Measurements from ENCODE around the gene BTBD7. TPM values are rescaled to one million over a fixed set of nuclear protein-coding genes. Genes with fewer than 3 reads are reported as not detected.

The BTBD7 gene
- total and polyA plus RNA-seq, 9 donors = 10.9 to 42.2 (median 32.7) TPM

DNA sequence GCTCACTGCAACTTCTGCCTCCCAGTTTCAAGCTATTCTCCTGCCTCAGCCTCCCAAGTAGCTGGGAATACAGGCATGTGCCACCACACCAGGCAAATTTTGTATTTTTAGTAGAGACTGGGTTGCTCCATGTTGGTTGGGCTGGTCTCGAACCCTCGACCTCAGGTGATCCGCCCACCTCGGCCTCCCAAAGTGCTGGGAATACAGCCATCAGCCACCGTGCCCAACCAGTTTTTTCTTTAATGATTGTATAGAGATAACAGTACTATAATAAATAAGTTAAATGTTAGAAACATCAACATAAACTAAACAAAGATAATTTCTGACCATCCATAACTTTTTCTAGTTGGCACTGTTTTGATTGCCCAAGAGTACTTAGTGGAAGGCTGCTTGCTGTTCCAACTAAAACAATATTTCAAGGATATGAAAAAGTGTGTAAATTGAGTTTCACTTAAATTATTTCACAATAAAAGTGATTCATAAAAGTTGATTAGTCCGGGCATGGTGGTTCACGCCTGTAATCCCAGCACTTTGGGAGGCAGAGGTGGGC is 131.6 kb downstream of the BTBD7 start:
- Histone ChIP-seq H3K4me3 (no peak overlapping the region), H3K9me3 (no peaks in the 10 kb centered on the region), H3K27me3 (no peaks in the 10 kb centered on the region), H3K27ac (no peak overlapping the region), H3K4me1 (ENCODE audit: insufficient read depth) (peaks cover 4% of the 10 kb centered on the region), H3K36me3 (no peaks in the 10 kb centered on the region)
- intact Hi-C loops (cut with DNase I) = no loop called here
- TF ChIP-seq, protein P1, sequence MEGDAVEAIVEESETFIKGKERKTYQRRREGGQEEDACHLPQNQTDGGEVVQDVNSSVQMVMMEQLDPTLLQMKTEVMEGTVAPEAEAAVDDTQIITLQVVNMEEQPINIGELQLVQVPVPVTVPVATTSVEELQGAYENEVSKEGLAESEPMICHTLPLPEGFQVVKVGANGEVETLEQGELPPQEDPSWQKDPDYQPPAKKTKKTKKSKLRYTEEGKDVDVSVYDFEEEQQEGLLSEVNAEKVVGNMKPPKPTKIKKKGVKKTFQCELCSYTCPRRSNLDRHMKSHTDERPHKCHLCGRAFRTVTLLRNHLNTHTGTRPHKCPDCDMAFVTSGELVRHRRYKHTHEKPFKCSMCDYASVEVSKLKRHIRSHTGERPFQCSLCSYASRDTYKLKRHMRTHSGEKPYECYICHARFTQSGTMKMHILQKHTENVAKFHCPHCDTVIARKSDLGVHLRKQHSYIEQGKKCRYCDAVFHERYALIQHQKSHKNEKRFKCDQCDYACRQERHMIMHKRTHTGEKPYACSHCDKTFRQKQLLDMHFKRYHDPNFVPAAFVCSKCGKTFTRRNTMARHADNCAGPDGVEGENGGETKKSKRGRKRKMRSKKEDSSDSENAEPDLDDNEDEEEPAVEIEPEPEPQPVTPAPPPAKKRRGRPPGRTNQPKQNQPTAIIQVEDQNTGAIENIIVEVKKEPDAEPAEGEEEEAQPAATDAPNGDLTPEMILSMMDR (IDR thresholded peaks at IDR 0.05) = no peak
- no peak for TF ChIP-seq POLR2A (IDR thresholded peaks at IDR 0.05)
- TF ChIP-seq EP300 (IDR thresholded peaks at IDR 0.05) = no peak
- 67 to 87% (median 85%) methylated on average over 7 of the region's 7 CpGs for WGBS, 3 donors
- DNase-seq = no peak

DNA sequence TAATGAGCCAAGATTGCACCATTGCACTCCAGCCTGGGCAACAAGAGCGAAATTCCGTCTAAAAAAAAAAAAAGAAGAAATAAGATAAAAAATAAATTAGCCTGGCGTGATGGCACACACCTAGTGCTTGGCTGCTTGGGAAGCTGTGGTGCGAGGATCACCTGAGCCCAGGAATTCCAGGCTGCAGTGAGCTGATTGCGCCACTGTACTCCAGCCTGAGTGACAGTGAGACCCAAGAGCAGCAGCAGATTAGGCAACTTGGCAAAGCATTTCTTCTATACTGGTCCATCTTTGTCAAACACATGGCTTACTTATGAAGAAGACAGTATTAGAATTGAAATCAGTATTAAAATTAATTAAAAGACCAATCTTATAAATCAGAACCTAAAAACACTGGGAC is 132.3 kb downstream of the BTBD7 start:
- Histone ChIP-seq H3K9me3 (no peaks in the 10 kb centered on the region), H3K4me1 (ENCODE audit: insufficient read depth) (no peaks in the 10 kb centered on the region), H3K27me3 (no peaks in the 10 kb centered on the region), H3K27ac (no peak overlapping the region), H3K36me3 (no peaks in the 10 kb centered on the region), H3K4me3 (no peak overlapping the region)
- TF ChIP-seq, protein P1 (IDR thresholded peaks at IDR 0.05) = no peak
- no peak for TF ChIP-seq POLR2A (IDR thresholded peaks at IDR 0.05)
- TF ChIP-seq EP300 (IDR thresholded peaks at IDR 0.05) = no peak
- 96 to 98% (median 97%) methylated on average over 5 of the region's 5 CpGs for WGBS, 3 donors
- intact Hi-C loops (cut with DNase I) = no loop called here
- DNase-seq = no peak

DNA sequence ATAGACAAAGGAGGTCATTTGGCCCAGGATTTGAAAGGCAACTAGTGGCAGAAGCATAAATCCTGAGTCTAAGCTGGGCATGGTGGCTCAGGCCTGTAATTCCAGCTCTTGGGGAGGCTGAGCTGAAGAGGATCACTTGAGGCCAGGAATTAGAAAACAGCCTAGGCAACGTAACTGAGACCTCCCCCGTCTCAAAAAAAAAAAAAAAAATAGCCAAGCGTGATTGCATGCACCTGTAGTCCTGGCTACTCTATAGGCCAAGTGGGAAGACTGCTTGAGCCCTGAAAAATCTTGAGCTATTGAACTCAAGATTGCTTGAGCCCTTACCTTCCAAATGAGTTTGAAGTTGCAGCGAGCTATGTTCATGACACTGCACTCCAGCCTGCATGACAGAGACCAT is 133.8 kb downstream of the BTBD7 start:
- H3K27ac ChIP-seq = no peak overlapping the region
- no peaks in the 10 kb centered on the region for H3K9me3 ChIP-seq
- no peaks in the 10 kb centered on the region for H3K36me3 ChIP-seq
- no peak overlapping the region for H3K4me3 ChIP-seq
- intact Hi-C loops (cut with DNase I) = no loop called here
- no peaks in the 10 kb centered on the region for H3K27me3 ChIP-seq
- no peaks in the 10 kb centered on the region for H3K4me1 ChIP-seq (ENCODE audit: insufficient read depth)
- TF ChIP-seq EP300 (IDR thresholded peaks at IDR 0.05) (no peak), POLR2A (IDR thresholded peaks at IDR 0.05) (no peak)
- TF ChIP-seq, protein P1 (IDR thresholded peaks at IDR 0.05) = no peak
- no peak for DNase-seq
- WGBS, 3 donors = 76 to 93% (median 88%) methylated on average over 4 of the region's 4 CpGs

DNA sequence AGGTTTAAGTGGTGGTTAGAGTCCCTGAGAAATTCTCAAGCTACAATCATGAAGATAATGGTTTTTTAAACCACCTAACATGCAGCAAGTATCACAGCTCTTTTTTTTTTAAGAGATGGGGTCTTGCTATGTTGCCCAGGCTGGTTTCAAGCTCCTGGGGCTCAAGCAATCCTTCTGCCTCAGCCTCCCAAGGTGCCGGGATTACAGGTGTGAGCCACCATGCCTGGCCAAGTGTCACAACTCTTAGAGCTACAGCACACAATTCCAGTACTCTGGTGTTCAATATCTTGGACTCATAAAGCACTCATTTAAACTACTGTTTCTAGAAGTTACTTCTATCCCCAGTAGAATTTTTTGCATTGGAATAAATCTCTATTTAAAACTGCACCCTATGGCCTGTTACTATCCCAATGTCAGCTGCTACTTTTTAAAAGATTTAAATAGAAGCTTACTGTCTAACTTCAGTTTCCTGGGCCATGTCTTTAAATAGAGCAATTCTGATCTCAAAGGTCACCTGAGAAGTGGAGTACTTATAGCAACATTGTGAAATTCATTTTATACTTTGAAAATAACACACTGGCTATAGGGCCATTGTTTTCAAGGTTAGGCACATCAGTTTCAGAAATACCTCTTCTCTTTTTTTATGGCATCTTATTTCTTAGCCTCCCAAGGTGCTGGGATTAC is 137.4 kb downstream of the BTBD7 start:
- H3K36me3 ChIP-seq = no peaks in the 10 kb centered on the region
- no peak for DNase-seq
- no peaks in the 10 kb centered on the region for H3K4me1 ChIP-seq (ENCODE audit: insufficient read depth)
- H3K27ac ChIP-seq = no peak overlapping the region
- H3K9me3 ChIP-seq = no peaks in the 10 kb centered on the region
- no peak overlapping the region for H3K4me3 ChIP-seq
- TF ChIP-seq POLR2A (IDR thresholded peaks at IDR 0.05) = no peak
- TF ChIP-seq, protein P1 (IDR thresholded peaks at IDR 0.05) = no peak
- TF ChIP-seq EP300 (IDR thresholded peaks at IDR 0.05) = no peak
- intact Hi-C loops (cut with DNase I) = no loop called here
- 83 to 97% (median 96%) methylated on average over 1 of the region's 1 CpG for WGBS, 3 donors
- no peaks in the 10 kb centered on the region for H3K27me3 ChIP-seq

Other genes starting within 250 kb of the BTBD7 start
- gene ITPK1, start 217.1 kb downstream of the BTBD7 start, total RNA-seq = 10 to 100 TPM; 23.6 to 57.8 (median 49.3) TPM
- 10 to 100 TPM; 32.2 to 40.9 TPM for gene ITPK1, start 217.1 kb downstream of the BTBD7 start, polyA plus RNA-seq
- 10 to 100 TPM; 20.5 to 31.6 (median 24.1) TPM for gene MOAP1, start 148.1 kb downstream of the BTBD7 start, total RNA-seq
- 10 to 100 TPM; 30.0 to 41.4 TPM for gene MOAP1, start 148.1 kb downstream of the BTBD7 start, polyA plus RNA-seq
- 10 to 100 TPM in 6 of 7 donors, 1 to 10 TPM in 1; 8.0 to 22.2 (median 16.3) TPM for gene LYSET, start 147.7 kb downstream of the BTBD7 start, total RNA-seq
- gene LYSET, start 147.7 kb downstream of the BTBD7 start, polyA plus RNA-seq = 10 to 100 TPM; 17.6 to 18.4 TPM
- gene GON7, start 126.0 kb downstream of the BTBD7 start, total RNA-seq = 10 to 100 TPM in 2 of 7 donors, 1 to 10 TPM in 5; 6.5 to 26.0 (median 8.3) TPM
- 1 to 10 TPM; 7.9 to 8.6 TPM for gene GON7, start 126.0 kb downstream of the BTBD7 start, polyA plus RNA-seq
- 10 to 100 TPM; 12.1 to 22.2 (median 20.5) TPM for gene UBR7, start 125.8 kb downstream of the BTBD7 start, total RNA-seq
- 10 to 100 TPM; 19.1 to 33.3 TPM for gene UBR7, start 125.8 kb downstream of the BTBD7 start, polyA plus RNA-seq
- gene COX8C, start 14.1 kb upstream of the BTBD7 start, total RNA-seq = not detected
- under 1 TPM in 1 of 2 donors, not detected in 1; 0.51 TPM for gene COX8C, start 14.1 kb upstream of the BTBD7 start, polyA plus RNA-seq
- gene UNC79, start 97.9 kb upstream of the BTBD7 start, total RNA-seq = under 1 TPM; 0.10 to 0.34 (median 0.15) TPM
- gene UNC79, start 97.9 kb upstream of the BTBD7 start, polyA plus RNA-seq = 1 to 10 TPM in 1 of 2 donors, under 1 TPM in 1; 0.04 to 1.1 TPM

Measured in ovary (tissue), 9 donors.